Anterior cingulate cortex (tissue), 58 donors: ENCODE results near the gene RASSF4.

ENCODE experiments used
- DNase-seq, 58 donors: peaks; one replicate each; lab custom pipeline; 2025; lab: John Stamatoyannopoulos, UW

The RASSF4 gene

DNA sequence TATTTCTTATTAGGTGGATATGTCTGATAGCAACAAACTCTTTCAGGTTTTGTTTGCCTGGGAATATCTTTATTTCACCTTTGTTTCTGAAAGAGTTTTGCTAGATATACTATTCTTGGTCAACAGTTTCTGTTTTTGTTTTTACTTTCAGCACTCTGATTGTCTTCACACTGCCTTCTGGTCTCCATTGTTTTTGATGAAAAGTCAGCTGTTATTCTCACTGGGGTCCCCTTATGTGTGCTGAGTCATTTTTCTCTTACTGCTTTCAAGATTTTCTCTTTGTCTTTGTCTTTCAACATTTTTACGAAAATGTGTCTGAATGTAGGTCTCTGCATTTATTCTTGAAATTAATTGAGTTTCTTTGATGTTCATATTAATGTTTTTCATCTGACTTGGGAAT is 15.2 kb upstream of the RASSF4 start:
- DNase-seq = no peak

GRCh38 chr10:44946205-44946604 is 13.4 kb upstream of the RASSF4 start:
- no peak for DNase-seq

DNA sequence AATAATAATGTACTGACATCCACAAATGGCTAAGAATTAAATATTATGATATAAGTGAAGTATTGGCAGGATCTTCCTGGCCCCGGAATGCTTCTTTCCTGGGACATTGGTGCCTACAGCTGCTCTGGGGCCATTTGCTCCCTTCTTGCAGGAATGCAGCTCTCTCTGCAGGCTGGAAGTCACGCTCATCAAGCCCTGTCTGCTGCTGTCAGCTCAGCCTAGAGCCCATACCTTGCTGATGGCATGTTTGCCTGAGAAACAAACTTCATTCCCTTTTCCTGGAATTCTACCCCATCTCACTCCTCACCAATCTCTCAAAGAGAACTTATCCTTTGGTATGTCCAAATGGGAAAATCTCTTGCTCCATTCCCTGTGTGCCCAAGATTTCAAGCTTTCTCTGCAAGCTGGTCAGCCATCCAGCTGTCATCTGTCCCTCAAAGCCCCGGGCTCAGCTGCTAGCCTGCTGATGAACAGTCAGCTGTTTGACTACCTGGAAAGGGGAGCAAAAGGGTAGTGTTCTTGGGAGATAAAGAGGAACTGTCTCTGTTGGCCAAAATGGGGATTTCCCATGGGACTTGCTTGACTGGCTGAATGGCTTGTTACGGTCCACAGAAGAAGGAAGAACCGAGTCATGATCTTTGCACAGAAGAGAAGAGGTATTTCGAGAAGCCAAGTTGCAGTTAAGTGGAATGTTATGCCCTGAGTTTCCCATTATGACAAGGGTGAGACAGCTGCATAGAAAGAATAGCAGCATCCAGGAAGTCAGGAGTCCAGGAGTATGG is 12.0 kb upstream of the RASSF4 start:
- no peak for DNase-seq

GRCh38 chr10:44948642-44949041 is 11.0 kb upstream of the RASSF4 start:
- no peak for DNase-seq

DNA sequence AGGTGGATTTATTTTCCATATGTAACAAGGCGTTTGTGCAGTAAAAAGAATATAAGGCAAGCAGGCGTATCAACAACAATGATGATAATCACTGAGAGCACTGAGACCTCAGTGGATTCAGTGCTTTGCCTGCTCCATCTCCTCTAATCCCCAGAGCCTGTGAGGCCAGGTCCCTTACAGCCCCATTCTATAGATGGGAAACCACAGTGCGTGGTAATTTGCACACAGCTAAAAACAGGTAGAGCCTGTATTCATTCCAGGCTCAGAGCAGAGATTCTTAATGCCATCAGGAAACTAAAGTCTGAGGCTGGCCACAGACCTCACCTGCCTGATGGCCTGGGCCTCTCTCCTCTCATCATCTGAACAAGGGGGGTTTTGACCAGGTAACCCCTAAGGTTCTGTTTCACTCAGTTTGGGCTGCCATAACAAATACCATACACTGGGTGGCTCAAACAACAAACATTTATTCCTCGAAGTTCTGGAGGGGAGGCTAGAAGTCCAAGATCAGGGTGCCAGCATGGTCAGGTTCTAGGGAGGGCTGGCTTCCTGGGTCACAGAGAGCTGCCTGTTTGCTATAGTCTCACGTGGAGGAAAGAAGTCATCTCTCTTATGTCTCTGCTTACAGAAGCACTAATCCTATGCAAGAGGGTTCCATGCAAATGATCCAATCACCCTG is 10.3 kb upstream of the RASSF4 start:
- DNase-seq = no peak

GRCh38 chr10:44949915-44950314 is 9.7 kb upstream of the RASSF4 start:
- no peak for DNase-seq

DNA sequence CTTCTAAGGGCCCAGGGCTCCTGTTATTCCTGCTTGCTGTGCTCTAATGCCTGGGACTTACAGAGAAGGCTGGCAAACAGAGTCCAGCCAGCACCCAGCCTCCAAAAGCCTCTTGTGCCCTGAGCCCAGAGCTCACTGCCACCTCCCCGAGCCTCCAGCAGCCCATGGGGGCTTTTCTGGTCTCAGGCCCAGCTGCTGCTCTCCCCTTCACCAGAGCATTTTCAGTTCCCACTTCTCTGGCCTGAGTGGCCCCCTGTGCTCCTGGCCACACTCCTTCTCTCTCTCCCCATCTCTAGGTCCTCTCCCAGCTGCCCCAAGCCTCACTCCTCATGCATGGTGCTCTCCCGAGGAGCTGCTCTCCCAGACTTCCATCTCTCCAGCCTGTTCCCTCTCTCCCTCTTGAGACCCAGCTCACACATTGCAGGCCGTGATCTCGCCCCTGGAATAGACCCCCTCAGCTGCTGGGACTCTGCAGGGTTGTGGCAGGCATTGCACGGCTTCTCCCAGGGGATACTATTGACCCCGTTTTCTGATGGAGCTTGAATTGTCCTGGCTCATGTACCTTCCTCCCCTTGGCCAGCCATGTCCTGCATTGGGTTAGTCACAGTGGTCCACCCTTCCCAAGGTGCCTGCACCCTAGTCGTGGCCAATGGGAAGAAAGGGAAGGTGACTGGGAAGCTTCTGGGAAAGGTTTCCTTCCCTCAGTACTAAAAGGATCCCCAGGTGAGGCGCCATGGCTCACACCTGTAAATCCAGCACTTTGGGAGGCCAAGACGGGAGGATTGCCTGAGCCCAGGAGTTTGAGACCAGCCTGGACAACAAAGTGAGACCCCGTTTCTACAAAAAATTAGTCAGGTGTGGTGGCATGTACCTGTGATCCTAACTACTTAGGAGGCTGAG is 9.0 kb upstream of the RASSF4 start:
- no peak for DNase-seq

- no peak for DNase-seq
Measured at GRCh38 chr10:44951576-44952226, 7.9 kb upstream of the RASSF4 start.

GRCh38 chr10:44952779-44953231 is 6.8 kb upstream of the RASSF4 start:
- DNase-seq = no peak

DNA sequence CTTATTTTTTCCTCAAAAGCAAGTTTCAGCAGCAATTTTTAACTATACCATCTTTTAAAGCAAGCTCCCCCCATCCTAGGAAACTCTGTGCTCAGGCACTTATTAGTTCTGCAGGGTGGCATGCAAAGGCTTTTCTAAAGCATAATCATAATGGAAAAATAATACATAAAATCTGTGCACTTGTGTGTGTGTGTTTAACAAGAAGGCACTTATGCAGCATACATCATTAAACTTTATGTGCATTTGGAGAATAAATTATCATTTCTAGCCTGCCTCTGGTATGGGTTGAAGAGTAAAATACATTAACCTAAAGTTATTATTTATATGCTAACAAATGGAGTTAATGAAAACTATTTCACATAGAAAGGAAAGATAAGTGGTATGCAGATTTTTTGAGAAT is 5.6 kb upstream of the RASSF4 start:
- DNase-seq = no peak

GRCh38 chr10:44954962-44955361 is 4.6 kb upstream of the RASSF4 start:
- DNase-seq = no peak

- DNase-seq = no peak
Measured at GRCh38 chr10:44955413-44956070, 4.1 kb upstream of the RASSF4 start.

DNA sequence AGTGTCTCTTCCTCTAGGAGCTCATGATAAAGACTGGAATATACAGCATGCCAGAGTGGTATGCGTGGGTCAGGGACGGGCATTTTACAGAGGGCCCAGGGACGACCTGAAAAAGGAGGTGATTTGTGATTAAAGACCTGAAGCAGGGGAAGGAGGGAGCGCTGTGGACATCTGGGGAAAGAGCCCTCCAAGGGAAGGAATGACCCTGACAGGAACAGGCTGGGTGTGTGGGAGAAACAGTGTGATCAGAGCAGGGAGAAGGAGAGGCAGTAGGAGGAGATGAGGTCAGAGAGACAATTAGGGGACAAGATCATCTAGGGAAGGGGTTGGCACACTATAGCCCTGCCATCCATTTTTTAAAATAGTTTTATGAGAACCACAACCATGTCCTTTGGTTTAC is 3.4 kb upstream of the RASSF4 start:
- DNase-seq = no peak

DNA sequence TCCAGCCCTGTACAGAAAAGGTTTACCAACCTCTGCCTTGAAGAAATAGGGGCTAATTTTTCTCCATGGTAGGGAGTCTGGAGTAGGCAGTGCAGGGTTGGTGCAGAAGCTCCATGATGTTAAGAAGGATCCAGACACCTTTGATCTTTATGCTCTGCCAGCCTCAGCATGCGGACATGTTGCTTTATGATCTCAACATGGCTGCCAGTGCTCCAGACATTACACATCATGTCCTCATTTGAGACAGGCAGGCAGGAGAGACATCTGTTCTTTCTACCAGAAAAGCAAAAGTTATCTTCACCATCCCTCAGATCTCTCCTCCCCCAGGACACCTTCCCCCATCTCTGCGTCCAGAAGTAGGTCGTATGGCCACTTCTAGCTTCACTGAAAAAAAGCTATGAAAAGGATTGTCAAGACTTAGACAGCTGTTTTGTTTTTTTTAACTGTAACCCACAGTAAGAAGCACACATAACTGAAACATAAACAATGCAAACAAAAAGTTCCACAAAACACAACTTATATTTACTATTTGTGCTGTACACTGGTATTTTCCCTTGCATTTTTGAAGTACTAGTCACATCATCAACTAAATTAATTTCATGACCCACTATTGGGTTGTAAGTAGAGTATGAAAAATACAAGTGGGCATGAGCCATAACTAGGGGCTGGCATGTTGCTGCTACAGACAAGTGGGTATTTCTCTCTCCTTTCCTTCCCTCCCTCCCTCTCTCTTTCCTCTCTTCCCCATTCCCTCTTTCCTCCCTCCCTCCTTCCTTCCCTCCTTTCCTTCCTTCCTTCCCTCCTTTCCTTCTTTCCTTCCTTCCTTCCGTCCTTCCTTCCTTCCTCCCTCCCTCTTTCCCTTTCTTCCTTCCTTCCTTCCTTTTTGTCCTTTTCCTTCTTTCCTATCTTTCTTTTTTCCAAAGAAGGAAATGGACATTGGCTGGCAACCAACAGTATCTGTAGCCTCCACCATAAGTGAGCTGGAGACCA is 2.6 kb upstream of the RASSF4 start:
- no peak for DNase-seq

DNA sequence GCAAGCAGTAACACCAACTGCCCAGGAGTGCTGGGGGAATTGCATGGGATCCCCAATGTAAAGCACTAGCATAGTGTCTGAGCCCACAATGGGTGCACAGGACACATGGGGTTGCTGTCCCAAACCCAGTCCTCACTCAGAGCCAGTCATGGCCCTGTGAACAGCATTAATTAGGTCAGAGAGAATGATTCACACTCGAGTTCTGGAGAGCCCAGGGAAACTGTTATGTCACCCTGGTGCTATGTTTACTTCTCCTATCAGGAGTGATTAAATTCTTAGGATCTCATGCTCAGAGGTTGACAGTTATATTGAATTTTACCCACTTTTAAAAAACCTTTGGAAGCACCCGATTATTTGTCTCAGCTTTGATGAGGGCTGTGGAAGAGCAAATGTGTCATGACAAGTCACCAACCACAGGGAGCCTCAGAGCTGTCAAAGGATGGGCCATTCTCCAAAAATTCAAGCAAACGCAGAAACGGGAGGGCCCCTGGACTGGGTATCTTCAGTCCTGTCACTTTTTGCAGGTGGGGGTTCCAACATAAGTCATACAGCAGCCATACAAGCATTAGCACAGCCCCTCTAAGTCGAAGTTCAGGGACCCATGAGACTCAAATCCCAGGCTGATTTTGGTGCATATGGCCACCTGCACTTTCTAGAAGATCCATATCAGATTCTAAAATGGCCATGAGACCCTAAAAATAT is 1.3 kb upstream of the RASSF4 start:
- peak in 1 of 58 donors; percentile 25 for DNase-seq

GRCh38 chr10:44958898-44959246 is 730 bp upstream of the RASSF4 start:
- DNase-seq = no peak

GRCh38 chr10:44960088-44960460 is 472 bp downstream of the RASSF4 start:
- DNase-seq = no peak

GRCh38 chr10:44960482-44961229 is 1.1 kb downstream of the RASSF4 start:
- no peak for DNase-seq
